ENCODE measurements around the gene DCAF7. TPM values are rescaled to one million over a fixed set of nuclear protein-coding genes. Genes with fewer than 3 reads are reported as not detected.

DCAF7 gene
- total RNA-seq, 1 experiment from 2014 or later = 144 TPM

GRCh38 chr17:63529711-63530556 lies 20.3 kb upstream of the DCAF7 start:
- no peaks in the 10 kb centered on the region for H3K36me3 ChIP-seq (ENCODE audit: control insufficient read depth in 1 of 2, insufficient read depth in 2 of 2, low read length in 2 of 2)
- intact Hi-C loops (cut with micrococcal nuclease) = no loop called here
- no peak overlapping the region for H3K4me2 ChIP-seq (ENCODE audit: low read length)
- TF ChIP-seq RAD21 (IDR thresholded peaks at IDR 0.05; ENCODE audit: low read depth) (no peak), ATF3 (IDR thresholded peaks at IDR 0.05) (no peak), MAX (IDR thresholded peaks at IDR 0.05) (no peak), ZFX (IDR thresholded peaks at IDR 0.05) (no peak), ZBTB33 (IDR thresholded peaks at IDR 0.05; ENCODE audit: extremely low read depth, insufficient replicate concordance, low read length) (no peak), CBX3 (IDR thresholded peaks at IDR 0.05; ENCODE audit: low read depth) (no peak), ELF1 (IDR thresholded peaks at IDR 0.05; ENCODE audit: borderline replicate concordance, low read depth) (no peak), SP1 (IDR thresholded peaks at IDR 0.05; ENCODE audit: low read depth) (no peak), POLR2A (IDR thresholded peaks at IDR 0.05; ENCODE audit: borderline replicate concordance, extremely low read depth, insufficient read depth, insufficient read length) (no peak), EZH2phosphoT487 (IDR thresholded peaks at IDR 0.05; ENCODE audit: borderline replicate concordance) (no peak), TCF7L2 (IDR thresholded peaks at IDR 0.05; ENCODE audit: borderline replicate concordance, extremely low read depth, insufficient read depth, insufficient read length) (no peak), CTCF (IDR thresholded peaks at IDR 0.05 in 2 of 3, conservative IDR thresholded peaks at IDR 0.05 in 1 of 3; ENCODE audit: borderline replicate concordance in 1 of 3, insufficient read depth in 1 of 3, low read depth in 2 of 3, low read length in 2 of 3) (no peak), EGR1 (IDR thresholded peaks at IDR 0.05; ENCODE audit: low read depth) (no peak), POLR2AphosphoS5 (IDR thresholded peaks at IDR 0.05; ENCODE audit: low read depth, low read length) (no peak), EZH2 (IDR thresholded peaks at IDR 0.05) (no peak)
- ChIA-PET CTCF (interaction anchor here (1.0 kb wide), 1 partner anchor 104 kb away, joined by 3 read pairs; no protein-coding TSS in a partner anchor), RAD21 (ENCODE audit: low non-redundant PET in 1 of 2, low total read pairs in 2 of 2, uncharacterized antibody in 2 of 2, unreplicated experiment in 2 of 2) (no interaction called here), POLR2A (no interaction called here)
- no TSS peak for BruUV-seq (replicated peaks)
- H3K9ac ChIP-seq (ENCODE audit: low read length) = no peak overlapping the region
- peak; percentile 53 for ATAC-seq
- no peaks in the 10 kb centered on the region for H3K9me2 ChIP-seq (ENCODE audit: insufficient read depth)
- H3K27me3 ChIP-seq (ENCODE audit: insufficient read depth, low read length) = peaks cover 28% of the 10 kb centered on the region
- no peaks in the 10 kb centered on the region for H3K4me1 ChIP-seq (ENCODE audit: control insufficient read depth in 1 of 2, insufficient read depth in 2 of 2, low read length in 2 of 2)
- no peak overlapping the region for H3K4me3 ChIP-seq (replicated peaks in 1 of 2; ENCODE audit: low read depth in 1 of 2, low read length in 2 of 2)
- H3K9me3 ChIP-seq (ENCODE audit: control insufficient read depth in 1 of 2, insufficient read depth in 1 of 2, low read depth in 1 of 2, low read length in 2 of 2) = no peaks in the 10 kb centered on the region
- no peak overlapping the region for H3K27ac ChIP-seq (ENCODE audit: low read depth, low read length)
- H4K20me1 ChIP-seq (ENCODE audit: insufficient read depth) = no peaks in the 10 kb centered on the region
- DNase-seq (ENCODE audit: low read depth, low spot score) = no peak
- no peaks in the 10 kb centered on the region for H3K79me2 ChIP-seq (ENCODE audit: insufficient read depth, low read length)
- H2AFZ ChIP-seq (ENCODE audit: low read depth, low read length, poor library complexity, severe bottlenecking) = no peak overlapping the region
